ENCODE measurements around the gene BRD9.
"Not testable (repeated sequence)": the region's sequence is repeated elsewhere in the genome, so short reads cannot be mapped to it uniquely, and the experiment has no call there.

BRD9 gene

GRCh38 chr5:856531-857425 is 35.8 kb downstream of the BRD9 start:
- no peak for DNase-seq

- DNase-seq: no peak
Observed at GRCh38 chr5:855771-856530, 36.6 kb downstream of the BRD9 start.

GRCh38 chr5:854966-855743 is 37.4 kb downstream of the BRD9 start:
- DNase-seq: no peak

- no peak for DNase-seq
Observed at GRCh38 chr5:854217-854616, 38.4 kb downstream of the BRD9 start.

- DNase-seq: not testable (repeated sequence)
Observed at GRCh38 chr5:853416-854090, 39.0 kb downstream of the BRD9 start.

GRCh38 chr5:852431-853401 is 39.9 kb downstream of the BRD9 start:
- DNase-seq: no peak

GRCh38 chr5:852018-852417 is 40.6 kb downstream of the BRD9 start:
- no peak for DNase-seq

- DNase-seq: no peak
Observed at GRCh38 chr5:851553-851952, 41.0 kb downstream of the BRD9 start.

GRCh38 chr5:851076-851475 is 41.5 kb downstream of the BRD9 start:
- no peak for DNase-seq

GRCh38 chr5:850511-851006 is 42.0 kb downstream of the BRD9 start, which contains the start of gene ZDHHC11:
TSS of gene ZDHHC11 (minus strand) at chr5:850986. CDS start at chr5:850602, 384 bp downstream.
- DNase-seq: no peak

- DNase-seq: no peak
Observed at GRCh38 chr5:849651-850301, 42.8 kb downstream of the BRD9 start.

GRCh38 chr5:848671-849111 is 43.9 kb downstream of the BRD9 start:
- DNase-seq: no peak

GRCh38 chr5:847736-848135 is 44.9 kb downstream of the BRD9 start:
- not testable (repeated sequence) for DNase-seq

GRCh38 chr5:847212-847611 is 45.4 kb downstream of the BRD9 start:
- not testable (repeated sequence) for DNase-seq

GRCh38 chr5:846602-847091 is 46.0 kb downstream of the BRD9 start:
- not testable (repeated sequence) for DNase-seq

- DNase-seq: not testable (repeated sequence)
Observed at GRCh38 chr5:845676-846601, 46.7 kb downstream of the BRD9 start.

- not testable (repeated sequence) for DNase-seq
Observed at GRCh38 chr5:845031-845675, 47.4 kb downstream of the BRD9 start.

- DNase-seq: not testable (repeated sequence)
Observed at GRCh38 chr5:844426-844825, 48.2 kb downstream of the BRD9 start.

Data from AML-193 (cell line).